ENCODE data around the gene DTNBP1.
A peak's percentile ranks its signal among the peaks of the same experiment; 100 is the strongest.

DTNBP1 gene

DNA sequence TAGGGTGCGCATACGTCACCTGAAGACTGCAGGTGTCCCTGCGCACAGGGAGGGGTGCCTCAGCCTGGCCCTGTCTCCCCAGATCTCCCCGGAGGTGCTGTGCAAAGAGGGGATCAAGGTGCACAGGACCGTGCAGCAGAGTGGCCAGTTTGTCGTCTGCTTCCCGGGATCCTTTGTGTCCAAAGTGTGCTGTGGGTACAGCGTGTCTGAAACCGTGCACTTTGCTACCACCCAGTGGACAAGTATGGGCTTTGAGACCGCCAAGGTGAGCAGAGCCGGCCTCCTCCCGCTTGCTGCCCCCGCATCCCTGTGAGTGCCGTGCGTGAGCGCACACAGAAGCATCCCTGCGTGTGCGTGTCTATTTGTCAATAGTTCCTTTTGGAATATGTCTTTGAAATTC is 150.7 kb downstream of the DTNBP1 start:
- DNase-seq = no peak

DNA sequence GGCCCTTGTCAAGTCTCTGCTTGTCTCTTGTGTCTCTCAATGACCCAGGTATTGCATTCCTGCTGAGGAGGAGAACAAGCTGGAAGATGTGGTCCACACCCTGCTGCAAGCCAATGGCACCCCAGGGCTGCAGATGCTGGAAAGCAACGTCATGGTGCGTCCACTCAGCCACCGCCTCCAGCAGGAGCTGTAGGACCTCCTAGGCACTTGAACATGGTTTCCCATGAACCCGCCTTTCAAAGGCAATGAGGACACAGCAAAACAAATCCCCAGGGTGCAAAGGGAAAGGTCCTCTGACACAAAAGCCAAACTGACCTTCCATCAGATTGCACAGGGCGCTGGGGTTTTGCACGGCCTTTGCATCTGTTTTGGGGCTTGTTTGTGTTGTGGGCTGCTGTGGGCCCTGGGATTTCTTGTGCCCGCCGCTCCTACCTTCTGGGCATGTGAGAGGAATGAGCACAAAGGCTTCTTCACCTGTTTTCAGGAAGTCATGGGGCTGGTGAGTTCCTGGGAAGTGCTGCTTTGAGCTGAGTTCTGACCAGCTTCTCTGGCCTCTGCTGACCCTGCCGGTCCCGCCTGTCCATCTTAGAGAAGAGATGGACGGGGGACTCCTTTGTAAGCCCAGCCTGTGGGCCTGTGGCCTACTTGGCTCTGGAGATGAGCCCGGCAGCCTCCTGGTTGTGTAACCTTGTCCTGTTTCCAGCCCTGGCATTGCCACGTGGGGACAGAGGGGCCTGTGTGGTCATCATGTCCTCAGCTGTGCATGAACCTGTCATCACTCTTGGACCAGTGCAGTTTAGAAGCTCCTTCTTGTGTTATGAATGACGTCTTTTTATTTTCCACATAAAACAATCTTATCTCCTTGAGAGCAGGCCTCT is 151.3 kb downstream of the DTNBP1 start:
- DNase-seq = no peak

DNA sequence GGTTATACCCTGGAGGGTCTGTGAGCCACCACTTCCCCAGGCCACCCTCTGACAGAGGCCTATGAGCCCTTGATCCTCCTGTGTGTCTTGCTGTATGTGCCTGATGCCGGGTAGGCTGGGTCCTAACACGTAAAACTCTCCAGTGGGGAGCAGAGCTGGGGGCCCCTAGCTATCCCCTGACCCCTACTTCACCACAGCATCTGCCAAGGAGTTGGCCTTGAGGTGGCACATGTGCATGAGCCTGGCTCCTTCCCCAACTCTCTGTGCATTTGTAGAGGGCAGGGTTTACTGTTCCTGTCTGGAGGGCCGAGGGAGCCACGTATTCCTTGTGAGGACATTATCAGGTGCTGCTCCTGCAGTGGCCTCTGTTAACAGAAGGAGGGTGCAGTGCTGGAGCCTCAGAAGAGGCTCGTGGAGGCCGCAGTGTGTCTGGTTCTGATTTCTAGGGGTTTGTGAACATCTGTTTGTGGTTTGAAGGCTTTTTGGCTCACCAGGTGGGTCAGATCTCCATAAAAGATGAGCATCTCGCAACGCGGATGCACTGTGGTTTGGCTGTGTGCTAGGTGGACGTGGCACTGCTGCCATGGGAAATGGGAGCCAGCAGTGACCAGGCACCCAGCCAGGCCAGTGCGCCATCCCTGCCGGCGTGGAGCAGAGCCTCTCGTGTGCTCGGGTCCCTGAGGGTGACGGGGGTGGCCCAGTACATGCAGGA is 152.1 kb downstream of the DTNBP1 start:
- DNase-seq = no peak

DNA sequence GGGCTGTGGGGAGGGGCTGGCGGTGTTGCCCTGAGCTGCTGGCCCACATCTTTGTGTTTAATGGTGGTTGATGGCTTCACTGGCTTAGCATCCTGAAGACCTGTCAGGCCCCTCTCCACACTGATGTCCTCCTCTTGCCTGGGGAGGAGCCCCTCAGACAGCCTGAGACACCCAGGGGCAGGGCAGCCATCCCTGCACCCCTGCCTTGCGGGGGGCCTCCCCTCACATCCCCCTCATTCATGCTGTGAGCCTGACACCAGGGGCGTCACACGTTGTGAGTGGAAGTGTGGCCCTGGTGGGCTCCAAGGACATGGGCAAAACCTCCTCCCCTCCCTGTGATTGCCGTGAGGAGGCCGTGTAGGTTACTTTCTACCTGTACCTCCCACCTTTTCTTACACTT is 152.7 kb downstream of the DTNBP1 start:
- no peak for DNase-seq

DNA sequence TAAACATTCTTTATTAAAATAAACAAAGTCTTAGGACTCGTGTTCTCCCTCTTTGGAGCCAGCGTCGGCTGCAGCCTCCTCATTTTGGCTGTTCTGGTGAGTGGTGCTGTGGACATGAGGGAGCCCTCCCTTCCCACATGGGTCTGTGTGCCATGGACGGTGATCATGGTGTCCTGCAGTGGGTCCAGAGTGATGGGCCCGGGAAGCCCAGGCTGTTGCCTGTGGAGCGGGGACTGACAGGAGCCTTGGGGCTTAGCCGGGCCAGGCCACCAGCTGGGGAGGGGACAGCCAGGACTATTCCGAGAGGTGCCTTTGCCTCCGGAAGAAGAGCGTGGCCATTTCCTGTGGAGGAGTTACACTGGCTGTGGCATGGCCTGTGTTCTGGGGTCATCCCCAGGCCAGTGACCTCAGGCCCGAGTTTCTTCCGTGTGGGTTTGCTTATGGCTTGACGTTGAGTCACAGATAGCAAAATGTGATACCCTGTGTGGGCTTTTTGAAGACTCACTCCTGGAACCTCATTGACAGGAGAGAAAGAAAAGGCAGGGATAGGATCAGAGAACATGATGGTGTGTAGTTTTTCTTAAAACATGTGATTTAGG is 153.4 kb downstream of the DTNBP1 start:
- no peak for DNase-seq

DNA sequence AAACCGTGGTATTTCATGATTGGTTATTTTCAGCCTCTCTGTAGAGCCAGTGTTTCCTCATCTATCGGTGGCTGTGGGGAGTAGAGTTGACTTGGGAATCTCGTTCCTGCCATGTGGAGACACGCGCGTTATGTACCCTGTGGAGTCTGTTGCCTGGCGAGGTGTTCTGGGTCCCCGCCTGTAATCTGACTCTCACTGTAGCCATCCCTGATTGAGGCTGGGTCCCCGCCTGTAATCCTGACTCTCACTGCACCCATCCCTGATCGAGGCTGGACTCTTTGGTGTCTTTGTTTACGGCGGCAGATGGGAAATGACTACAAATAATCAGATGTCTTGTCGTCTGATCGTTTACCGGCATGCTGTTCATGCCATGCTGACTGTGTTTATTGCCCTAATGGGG is 153.9 kb downstream of the DTNBP1 start:
- DNase-seq = no peak

DNA sequence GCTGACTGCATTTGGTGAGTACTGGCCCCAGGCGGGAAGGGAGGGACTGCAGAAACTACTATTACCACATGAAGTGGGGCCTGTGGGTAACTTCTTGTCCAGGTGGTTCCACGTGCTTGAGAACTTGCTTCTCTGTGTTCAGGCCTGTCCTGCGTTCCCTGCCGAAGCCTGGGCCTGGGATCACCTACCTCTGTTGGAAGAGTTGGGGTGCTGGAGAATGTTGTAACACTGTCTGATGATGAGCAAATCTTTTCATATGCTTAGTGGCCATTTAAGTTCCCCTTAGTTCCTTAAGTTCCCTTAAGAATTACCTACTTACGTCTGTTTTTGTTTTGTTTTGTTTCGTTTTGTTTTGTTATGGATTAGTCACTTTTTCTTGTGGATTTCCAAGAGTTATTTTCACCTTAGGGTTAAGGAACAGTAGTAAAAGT is 154.4 kb downstream of the DTNBP1 start:
- no peak for DNase-seq

DNA sequence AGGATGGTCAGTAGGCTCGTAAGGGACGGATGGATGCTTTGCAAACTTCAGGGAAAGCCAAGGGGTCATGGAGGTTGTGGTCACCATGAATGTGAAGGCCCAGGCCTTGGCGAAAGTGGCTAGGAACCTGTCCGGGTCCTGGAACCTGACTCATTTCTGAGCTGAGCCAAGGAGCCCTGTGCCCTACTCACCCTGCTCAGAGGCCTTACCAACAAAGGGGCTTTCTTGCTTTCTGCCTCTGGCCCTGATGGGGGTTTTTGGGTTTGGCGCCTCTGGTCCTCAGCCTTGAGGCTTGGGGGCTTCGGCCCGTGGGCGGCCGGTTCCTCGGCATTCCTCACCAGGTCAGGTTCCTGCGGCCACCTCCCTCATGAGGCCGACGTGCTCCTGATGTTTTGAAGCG is 155.1 kb downstream of the DTNBP1 start:
- DNase-seq = no peak

DNA sequence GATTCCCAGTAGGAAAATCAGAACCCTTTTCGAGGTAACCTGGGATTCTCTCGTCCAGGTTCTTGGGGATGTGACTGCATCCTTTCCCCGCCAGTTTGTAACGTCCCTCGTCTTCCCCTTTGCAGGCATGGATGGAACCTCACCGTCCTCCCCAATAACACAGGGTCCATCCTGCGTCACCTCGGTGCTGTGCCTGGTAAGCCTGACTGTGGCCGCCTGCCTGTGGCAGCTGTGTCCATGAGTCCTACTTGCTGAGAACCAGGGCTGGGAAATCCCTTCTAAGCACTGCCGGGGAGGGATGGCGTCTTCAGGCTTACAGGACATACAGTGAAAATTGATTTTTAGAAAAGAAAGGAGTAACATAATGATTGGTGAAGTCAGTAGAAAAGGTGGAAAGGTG is 155.6 kb downstream of the DTNBP1 start:
- no peak for DNase-seq

DNA sequence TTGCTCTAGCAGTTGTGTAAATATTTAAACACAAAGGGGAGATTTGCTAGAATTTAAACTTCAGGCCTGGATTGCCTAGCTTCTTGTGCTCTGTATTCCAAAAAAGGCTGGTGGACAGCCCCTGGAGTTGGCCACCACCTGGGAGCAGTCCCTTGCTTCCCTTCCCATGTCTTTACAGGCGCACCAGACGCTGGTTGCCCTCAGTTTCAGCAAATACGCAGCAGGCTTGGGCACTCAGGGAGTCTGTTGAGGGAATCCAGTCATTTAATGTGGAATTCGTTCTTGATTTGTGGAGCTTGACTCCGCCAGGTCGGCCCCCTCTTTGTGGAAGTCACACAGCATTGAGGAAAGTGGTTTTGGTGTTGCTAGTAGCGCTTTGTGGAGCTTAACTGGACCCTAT is 156.8 kb downstream of the DTNBP1 start:
- peak; percentile 14 for DNase-seq

DNA sequence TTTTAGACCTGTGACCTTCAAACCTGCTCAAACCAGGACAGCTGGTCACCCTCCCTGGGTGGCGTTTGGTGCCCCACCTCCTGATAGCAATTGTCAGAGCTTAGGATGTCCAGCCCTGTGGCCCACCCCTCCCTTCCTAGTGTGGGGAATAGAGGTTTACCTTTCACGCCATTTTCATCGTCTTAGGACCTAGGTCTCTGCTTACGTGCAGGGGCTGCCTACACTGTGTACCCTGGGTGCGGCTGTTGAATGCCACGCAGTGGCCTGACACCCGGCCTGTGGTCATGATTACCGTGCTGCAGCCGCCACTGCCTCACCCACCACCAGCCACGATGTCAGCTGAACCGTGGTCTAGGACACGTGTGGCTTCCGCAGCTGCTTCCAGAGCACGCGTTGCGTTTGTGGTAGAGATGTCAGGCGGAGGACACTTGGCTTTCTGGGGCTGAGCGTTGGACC is 157.3 kb downstream of the DTNBP1 start:
- DNase-seq = peak; percentile 17

DNA sequence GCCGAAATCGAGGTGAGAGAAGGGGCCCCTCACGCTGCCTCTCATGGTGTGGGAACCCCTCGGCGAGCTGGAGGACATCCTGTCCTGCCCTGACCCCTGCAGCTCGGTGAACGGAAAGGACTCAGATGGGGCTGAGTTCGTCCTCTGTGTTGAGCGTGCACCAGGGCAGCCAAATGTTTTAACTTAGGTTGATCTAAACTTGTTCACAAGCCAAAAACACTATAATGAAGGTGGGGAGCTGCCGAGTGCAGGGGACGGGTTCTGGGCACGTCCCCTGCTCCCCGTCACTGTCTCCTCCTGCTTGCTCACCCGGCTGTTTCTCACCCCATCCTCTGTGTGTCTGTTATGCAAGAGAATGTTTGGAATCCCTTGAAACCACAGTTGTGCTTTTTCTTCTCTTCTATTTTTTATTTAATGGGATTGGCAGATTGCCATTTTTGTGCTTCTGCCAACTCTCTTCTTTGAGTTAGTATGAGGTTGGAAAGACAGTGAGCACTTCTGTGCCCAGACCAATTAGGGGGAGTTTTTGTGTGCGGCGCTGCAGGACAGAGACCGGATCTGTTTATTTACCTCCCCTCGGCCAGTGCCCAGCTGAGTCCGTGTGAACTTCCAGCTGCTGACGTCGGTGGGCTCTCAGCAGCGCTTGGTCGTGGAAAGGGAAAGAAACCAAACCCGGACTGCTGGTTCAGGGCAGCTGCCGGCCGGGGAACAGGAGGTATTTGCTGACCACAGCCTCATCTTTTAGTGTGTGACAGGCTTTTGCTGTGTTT is 158.1 kb downstream of the DTNBP1 start:
- DNase-seq = peak; percentile 9

DNA sequence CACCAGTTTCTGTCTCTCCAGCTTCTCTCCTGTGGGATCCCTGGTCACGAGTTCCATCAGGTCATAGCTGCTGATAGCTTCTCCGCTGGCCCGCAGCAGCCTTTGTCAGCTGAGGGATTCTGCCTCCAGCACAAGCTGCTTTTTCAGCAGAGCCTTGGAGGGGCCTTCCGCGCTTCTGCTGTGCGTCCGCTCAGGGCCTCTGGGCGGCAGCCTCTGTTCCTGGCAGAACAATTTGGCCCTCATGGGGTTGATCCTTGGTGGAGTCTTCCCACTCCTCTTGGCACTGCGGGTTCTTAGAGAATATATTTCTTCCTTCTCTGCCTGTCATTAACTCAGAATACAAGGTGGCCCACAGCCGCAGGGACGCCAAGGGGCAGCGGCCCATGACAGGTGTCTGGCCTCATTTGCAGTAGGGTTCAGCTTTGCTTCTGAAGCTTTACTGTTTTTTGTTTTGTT is 158.8 kb downstream of the DTNBP1 start:
- DNase-seq = peak; percentile 7

DNA sequence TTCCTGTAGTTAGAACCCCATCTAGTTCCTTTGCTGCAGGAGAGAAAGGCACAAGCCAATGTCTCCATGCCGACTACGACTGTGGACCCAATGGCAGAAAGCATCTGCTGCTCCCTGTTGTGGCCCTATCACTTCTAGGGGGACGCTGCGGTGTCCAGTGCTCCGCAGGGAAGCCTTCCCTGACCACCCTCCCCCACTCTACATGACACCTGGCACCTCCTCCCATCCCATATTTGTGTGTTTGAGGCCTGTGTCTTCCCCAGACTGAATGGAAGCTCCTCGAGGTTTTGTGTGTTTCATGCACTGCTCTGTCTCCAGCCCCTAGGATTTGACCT is 159.5 kb downstream of the DTNBP1 start:
- peak; percentile 11 for DNase-seq

DNA sequence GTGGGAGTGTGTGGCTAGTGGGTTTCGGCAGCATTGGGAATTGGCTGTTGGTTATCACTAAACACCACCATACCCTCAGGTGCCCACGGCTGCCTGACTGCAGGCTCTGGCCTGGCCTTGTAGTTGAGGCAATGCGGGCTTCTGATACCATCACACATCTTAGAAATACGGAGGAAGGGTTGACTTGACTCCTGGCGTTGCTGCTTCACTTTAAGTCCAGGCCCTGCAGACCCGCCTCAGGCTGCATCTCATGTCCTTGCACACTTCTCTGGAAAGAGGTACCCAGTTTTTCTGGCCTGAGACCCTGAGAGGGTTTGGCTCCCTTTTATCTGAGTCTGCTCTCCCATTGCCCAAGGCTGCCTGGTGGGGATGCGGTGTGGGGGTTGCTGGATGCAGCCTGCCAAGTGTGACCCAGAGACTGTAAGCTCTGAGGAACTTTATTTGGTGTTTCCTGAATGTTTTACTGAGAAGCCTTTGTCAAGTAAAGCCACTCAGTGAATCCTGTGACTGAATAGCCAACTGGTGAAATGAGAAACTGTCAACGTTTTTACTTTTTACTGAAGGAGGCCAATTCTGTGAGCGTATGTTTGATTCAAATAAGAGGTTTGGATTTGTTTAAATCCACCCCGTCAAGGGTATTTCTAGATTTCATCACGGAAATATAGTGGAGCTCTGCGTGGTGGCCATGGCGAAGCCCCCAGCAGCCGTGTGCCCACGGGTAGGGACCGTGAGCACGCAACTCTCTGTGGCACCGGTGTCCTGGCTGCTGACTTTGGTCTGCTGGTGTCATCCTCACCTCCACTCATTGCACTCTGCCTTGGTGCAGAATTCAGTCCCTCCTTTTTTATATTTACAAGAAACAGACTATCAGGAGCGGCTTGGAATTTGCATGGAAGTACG is 160.1 kb downstream of the DTNBP1 start:
- DNase-seq = peak; percentile 8

DNA sequence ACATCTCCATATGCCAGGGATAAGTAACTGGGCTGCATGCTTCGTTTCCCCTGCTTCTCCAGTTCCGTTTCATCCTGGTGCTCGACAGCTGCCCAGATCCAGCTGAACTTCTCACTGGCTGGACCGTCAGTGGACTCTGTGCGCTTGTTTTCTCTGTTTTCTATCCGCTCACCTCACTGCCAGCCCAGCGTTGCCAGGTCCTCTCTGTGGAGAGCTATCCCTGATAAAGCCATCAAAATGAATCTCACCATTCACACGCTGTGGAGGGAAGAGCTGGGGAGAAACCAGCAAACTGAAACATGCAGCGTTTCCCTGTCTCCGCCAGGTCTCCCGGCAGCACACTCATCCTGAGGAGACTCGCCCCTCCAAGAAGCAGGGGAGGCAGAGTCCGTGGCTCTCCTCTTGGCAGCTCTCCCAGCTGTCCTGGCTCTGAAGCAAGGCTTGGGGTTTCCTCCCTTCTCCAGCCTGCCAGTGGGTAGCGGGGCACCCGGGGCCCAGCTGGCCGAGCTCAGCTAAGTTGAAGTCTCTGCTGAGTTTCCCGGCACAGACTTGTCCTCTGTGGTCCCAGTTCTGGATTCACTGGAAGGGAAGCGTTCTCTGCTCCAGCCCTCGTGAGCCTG is 160.9 kb downstream of the DTNBP1 start:
- DNase-seq = peak; percentile 12

DNA sequence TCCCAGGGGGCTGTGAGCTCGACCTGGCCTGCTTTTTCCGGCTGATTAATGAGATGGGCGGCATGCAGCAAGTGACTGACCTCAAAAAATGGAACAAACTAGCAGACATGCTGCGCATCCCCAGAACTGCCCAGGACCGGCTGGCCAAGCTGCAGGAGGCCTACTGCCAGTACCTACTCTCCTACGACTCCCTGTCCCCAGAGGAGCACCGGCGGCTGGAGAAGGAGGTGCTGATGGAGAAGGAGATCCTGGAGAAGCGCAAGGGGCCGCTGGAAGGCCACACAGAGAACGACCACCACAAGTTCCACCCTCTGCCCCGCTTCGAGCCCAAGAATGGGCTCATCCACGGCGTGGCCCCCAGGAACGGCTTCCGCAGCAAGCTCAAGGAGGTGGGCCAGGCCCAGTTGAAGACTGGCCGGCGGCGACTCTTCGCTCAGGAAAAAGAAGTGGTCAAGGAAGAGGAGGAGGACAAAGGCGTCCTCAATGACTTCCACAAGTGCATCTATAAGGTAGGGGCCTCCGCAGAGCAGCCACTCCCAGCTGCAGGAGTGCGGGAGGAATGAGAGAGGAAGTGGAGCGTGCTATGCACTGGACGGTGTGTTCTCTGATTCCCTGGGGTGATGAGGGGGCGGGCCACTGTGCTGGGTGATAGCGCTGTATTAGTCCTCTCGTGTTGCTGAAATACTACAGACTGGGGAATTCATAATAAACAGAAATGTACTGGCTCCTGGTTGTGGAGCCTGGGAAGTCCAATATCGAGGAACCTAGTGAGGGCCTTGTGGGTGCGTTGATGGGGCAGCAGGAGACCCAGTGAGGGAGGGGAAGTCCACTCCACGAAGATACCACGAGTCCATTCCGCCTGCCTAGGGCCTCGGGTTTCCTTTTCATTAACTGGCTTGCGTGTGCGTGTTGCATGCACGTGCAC is 161.7 kb downstream of the DTNBP1 start:
- DNase-seq = peak; percentile 12

DNA sequence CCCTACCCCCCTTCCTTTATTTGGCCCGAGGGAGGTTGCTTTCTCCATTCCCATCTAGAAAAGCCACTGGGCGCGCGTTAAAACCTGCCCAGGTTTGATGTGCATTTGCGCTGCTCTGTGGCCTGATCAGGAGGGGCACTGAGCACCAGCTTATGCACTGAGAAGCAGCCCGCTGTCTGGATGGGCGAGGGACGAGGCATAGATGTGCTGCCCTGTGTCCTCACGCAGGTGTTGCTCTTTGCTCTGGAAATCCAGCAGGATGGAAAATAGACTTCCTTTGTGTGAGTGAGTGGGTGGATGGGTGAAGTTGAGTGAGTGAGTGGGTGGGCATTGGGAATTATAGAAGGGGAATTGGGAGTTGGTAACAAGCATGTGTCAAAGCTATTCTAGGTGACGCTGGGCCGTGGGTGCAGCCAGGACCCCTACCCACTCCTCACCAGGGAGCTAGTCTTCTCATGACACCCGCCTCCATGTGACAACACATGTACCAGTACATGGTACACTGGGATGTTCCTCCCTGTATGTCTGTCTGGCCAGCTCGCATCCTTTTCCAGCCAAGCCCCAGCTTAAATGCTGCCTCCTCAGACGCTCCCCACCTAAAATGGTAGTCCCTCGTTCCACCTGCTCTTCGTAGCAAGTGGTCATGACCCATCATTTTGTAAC is 162.6 kb downstream of the DTNBP1 start:
- peak; percentile 0 for DNase-seq

DNA sequence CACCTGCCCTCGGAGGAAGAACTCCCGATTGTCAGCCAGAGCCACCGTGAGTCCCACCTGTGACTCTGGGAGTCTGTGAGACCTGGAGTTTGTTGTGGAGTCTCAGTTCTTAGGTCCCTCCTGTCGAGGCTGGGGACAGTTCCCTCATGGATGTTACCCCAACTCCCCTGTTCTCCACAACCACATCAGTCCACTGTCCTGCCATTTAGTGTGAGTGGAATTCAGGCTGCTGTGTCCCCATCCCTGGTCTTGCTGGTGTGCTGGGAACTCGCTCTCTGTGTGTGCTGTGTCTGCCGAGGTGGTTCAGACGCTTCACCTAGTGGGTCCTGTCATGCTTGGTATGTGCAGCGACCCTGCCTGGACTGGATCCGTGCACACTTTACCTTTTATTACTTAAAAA is 163.2 kb downstream of the DTNBP1 start:
- peak; percentile 12 for DNase-seq

DNA sequence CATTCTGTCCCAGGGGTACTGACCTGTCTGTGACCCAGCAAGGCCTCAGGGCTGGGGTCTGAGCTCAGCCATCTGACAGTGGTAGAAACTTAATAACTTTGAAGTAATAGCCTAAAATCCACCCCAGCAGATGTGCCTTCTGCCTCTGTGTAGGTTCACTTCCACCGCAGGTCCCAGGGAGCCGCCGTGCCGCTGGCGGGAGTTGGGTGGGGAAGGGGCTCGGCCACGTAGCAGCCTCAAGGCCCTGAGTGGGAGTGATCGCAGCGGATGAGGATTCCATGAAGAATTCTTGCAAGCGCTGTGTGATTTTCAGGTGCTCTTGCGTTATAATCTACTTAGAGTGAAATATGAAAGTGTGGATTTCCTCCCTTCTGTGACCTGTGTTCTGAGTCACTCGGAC is 163.7 kb downstream of the DTNBP1 start:
- DNase-seq = peak; percentile 2
